GM18508 (cell line): Measurements from ENCODE around the gene ZBTB39.
"Not testable (repeated sequence)": the region's sequence is repeated elsewhere in the genome, so short reads cannot be mapped to it uniquely, and the experiment has no call there.

Source experiments
- ATAC-seq: cut with Tn5 transposase; IDR thresholded peaks from one replicate; pipeline ENCODE4 v1.9.1; 2021; ENCODE audit warnings: moderate number of reproducible peaks; ENCODE audit not compliant: insufficient read depth, unreplicated experiment

The ZBTB39 gene

GRCh38 chr12:57031789-57032188 is 25.4 kb upstream of the ZBTB39 start:
- ATAC-seq = no peak

DNA sequence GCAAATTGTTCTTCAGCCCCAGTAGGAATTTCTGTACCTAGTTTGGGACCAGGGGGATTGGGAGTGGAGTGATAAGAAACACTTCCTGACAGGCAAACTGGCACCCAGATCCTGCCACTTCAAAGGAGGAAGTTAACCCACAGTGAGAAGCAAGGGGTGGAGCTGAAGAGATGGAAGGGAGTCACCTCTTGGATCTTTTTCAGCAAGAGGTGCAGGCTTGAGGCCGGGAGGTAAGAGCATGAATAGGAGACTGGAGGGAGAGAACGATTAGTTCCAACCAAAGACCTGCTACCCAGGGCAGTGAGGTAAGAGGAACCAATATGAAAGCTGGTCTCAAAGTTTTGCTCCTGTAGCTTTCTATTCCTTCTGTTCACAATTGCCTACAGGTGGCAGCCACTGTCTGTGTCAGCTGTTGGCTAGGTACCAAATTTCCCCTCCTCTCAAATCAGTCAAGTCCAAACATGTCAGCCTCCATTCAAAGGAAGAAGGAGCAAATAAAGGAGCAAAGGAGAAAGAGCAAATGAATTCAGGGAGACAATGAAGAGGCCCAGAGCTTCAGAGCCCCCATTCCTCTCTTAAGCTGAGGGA is 24.9 kb upstream of the ZBTB39 start:
- ATAC-seq = no peak

GRCh38 chr12:57029457-57029856 is 23.1 kb upstream of the ZBTB39 start:
- ATAC-seq = no peak

DNA sequence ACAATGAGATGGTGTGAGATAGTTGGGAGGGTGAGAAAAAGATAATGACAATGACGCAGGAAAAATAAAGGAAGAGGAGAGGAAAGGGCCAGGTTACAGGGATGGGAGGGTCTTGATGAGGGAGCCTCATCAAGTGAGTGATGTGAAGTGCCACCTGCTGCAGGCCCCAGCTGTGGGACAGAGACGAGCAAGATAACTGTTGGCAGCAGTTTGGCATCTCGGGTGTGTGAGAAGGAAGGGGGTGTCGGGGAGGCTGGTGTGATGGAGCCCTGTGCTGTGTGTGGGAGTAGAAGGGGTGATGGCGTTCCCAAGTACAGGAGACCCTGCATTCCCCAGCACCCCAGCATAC is 21.4 kb upstream of the ZBTB39 start:
- ATAC-seq = no peak

DNA sequence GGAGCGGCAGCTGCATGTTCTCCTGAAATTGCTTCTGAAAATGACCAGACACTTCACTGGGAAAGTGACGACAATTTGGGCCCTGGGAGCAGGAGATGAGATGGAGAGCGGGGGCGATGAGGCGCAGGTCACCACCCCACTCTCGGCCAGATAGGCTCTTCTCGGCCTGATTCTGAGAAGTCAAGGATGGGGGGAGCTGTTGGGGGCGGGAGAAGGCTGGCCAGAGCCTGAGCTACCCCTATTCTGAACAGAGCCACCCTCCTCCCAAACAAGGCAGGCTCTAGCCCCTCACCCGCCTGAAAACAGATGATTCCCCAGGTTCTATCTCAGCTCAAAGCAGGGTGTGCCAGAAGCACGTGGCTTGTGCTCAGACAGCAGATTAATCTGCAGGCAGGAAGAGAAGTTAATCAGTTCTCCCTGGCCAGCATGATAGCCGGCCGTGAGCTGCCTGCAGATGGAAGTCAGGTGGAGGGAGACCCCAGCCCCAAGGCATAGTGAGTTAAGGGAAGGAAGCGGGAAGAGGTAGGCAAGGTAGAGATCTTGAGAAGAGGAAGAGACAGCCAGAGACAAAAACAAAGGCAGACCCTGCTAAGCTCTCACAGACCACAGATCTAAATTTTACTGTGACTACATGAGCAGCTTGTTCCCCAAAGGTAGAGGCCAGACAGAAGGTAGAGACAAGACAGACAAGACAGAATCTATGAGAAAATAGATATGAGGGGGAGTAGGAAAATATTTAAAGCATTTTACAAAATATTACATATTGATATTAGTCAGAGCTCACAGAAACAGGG is 20.9 kb upstream of the ZBTB39 start:
- ATAC-seq = no peak

DNA sequence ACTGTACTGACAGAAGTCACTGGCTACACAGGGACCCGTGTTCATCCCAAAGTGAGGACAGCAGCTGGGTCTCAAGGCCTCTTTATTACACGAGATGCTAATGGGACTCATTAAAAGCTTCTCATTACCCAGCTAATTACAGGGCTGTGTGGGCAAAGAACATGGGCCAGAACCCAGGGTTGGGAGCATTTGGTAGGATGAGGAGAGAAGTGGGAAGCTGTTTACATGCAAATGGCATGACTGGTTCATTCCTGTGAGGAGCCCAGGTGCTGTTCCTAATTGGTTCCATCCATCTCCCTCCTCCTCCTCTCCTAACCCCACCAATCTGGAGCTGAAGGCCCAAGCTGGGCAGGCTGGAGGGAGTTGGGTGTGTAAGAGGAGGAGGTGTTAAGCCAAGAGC is 18.9 kb upstream of the ZBTB39 start:
- ATAC-seq = no peak

- ATAC-seq = not testable (repeated sequence)
Observed at GRCh38 chr12:57022324-57022723, 16.0 kb upstream of the ZBTB39 start.

- ATAC-seq = no peak
Observed at GRCh38 chr12:57019983-57020719, 13.8 kb upstream of the ZBTB39 start.

DNA sequence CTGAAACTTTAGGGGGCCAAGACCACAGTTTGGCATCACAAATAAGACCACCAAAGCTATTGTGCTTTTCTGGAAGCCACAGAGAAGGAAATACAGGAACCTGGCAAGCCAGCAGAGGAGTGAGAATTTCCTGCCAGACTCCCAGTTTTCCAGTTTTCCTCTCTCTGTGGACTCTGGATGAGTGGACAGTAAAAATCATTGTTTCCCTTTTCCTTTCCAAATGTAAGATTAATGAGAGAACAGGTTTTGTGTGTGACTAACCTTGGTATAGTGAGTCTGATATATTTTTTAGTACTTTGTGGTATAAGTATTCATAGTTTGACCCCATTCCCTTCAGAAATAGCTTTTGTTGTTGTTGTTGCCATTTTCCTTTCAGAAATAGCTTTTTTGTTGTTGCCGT is 12.6 kb upstream of the ZBTB39 start:
- ATAC-seq = no peak

DNA sequence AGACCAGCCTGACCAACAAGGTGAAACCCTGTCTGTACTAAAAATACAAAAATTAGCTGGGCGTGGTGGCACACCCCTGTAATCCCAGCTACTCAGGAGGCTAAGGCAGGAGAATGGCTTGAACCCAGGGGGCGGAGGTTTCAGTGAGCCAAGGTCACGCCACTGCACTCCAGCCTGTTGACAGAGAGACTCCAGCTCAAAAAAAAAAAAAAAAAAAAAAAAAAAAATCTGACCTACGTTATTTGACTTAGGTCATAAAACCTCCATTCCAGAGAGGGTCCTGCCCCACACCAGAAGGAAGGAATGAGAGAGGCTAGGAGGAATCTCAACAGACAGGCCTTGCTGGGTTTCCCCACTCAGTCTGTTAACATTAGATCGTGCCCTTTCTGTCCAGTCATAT is 12.0 kb upstream of the ZBTB39 start:
- ATAC-seq = not testable (repeated sequence)

DNA sequence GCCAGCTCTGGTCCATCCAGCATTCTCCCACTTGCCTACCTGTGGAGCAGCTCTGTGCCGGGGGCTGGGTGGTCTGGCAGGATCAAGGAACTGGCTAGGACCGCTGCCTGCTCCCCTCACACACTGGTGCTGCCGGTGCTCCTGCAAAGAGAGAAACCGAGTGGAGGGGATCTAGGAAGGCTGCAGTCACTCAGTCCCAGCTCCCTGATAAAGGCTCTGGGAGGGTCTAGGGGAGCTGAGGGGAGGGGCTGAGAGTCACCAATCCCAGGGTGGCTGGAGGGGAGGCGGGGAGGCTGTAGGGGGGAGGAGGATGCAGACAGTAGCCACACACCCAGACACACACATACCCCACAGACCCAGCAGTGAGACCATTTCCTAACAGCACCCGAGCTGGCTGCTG is 10.0 kb upstream of the ZBTB39 start, which contains the start of gene TAC3:
TSS of gene TAC3 (minus strand) at position 182 of the 400 bp plus-strand sequence. CDS start 732 bp downstream, outside the sequence.
- no peak for ATAC-seq

DNA sequence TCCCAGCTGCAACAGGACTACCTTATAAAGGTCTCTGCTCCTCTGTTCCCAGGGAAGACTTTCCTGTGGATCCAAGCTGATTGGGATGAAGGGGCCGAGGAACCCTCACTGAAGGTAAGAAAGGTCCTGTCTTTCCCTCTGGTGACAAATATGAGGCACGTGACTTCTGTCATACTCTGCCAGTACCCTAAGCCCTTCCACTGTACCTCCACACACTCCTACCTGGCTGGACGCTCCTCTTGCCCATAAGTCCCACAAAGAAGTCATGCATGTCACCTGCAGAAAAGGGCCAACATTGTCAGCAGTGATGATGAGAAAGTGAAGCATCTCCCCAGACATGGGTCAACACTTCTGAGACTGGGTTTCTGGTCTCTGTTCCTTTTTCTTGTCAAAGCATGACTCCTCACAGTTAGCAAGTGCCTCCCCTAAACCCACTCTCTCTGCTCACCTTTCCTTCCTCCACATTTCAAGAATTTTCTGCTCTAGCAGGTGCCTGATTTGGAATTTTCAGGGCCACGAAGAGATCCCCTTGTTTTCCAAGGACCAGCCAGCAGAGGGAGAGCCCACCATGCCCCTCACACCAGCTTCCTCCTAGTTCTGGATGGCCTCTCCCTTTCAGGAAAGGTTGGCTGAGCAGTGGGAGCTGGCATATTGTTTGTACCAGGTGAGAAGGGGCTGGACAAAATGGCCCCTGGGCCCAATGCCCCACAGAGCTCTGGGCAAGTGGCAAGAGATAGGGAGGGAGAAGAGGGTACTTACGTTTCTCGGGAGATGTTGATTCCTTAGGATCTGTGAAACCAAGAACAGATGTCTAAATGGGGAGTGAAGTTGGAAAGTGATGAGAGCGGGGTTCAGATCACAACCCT is 6.5 kb upstream of the ZBTB39 start:
- ATAC-seq = peak; percentile 52

DNA sequence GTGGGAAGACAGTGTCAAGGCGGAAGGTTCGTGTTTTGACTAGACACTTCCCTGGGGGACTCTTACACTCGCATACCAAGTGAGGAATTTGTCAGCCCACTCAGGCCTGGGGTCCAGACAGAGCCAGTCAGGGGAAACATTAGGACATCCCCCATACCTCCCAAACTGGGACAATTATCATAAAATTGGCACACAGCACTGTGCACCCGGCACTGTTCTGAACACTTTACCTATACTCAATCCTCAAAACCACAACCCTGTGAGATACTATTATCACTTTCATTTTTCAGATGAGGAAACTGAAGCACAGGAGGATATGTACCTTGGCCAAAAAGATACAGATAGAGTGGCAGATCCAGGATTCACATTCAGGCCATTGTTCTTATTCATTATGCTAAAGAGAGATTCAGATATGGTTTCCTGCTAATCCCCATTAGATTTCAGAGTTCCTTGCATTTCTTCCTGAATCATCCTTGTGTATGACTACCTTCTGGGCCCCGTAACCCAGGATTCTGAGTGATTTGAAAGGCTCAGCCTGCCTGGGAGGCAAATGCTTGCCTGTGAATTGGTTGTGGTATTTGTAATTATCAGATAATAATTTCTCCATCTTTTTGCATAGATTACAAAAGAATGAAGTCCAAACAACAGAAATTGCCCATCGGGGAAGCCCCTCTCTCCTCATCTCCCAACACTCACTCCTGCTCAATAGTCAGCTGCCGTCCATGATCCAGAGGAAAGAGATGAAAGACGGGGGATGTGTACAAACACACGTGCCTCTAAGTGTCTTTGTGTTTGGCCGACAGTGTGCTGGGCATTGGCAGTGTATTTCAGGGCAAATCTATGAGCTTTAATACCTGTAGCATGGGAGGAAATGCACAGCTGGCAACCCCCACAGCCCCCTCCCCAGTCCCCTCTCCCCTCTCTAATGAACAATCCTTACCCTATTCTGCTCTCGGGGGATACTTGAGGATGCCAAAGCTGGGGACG is 5.4 kb upstream of the ZBTB39 start:
- no peak for ATAC-seq

- ATAC-seq = no peak
Observed at GRCh38 chr12:57010627-57011247, 4.4 kb upstream of the ZBTB39 start.

DNA sequence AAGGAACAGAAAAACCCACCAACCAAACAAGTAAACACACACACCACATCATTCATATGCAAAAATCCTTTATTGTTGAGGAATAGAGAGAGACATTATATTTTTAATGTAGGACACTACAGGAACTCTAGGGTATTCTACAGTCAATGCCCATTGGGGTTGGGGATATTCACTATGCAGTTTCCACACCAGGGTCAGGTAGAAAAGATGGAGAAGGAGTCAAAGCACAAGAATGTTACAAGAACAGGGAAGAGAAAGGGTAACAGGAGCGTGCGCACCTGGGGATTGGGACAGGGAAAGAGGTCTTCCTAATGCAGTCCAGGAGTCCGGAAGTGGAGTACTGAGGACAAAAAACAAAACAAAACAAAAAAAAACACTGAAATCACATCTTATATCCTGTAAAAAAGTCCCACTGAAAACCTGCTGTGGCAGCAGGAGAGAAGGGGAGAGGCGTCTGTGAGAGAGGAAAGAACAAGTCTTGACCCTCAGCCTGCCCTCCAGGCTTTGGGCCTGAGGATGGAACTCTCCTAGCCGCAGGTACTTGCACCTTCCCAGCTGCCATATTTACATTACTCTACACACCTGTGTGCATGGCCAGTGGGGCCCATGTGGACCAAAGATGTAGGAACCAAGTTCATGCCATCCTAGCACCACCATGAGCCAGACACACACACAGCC is 3.7 kb upstream of the ZBTB39 start:
- ATAC-seq = no peak

GRCh38 chr12:57008178-57008577 is 1.8 kb upstream of the ZBTB39 start:
- ATAC-seq = no peak

DNA sequence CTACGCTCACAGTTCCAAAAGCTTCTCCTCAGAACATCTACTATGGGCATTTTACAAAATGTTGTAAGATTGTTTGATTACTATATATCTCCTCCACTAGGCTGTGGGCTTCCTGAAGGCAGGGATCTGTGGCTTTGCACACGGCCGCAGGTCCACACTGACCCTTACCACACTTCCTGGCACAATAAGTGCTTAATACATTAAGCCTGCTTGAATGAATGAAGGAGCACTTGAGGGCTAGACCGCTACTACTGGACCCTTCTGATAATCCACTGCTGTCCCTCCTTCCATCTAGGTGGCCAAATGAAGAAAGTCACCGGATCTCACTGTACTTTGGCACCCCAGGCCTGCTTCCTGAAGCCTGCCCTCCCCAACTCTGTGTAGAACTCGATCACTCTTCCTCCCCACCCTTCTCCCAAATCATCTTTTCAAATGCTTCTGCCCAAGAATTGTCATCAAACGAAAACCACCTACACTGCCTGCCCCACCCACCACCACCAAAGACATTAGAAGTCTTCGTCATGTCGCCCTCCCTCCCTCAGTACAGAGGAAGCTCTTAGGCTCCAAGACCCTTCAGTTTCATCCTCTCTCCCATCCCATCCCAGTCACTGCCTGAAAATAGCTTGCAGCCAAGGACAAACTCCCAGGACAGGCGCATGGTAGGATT is 596 bp upstream of the ZBTB39 start:
- no peak for ATAC-seq

- ATAC-seq = no peak
Observed at GRCh38 chr12:57004651-57005050, 1.7 kb downstream of the ZBTB39 start.
